CD14-positive monocyte (primary cell): ENCODE data around the gene MAP3K10. TPM values are rescaled to one million over a fixed set of nuclear protein-coding genes. Genes with fewer than 3 reads are reported as not detected.

Experiments
- DNase-seq, 3 donors: peaks; one replicate each; pipeline ENCODE4 v3.0.0-alpha.2; 2011 to 2022
- H2AFZ ChIP-seq: 2 replicates; pipeline ENCODE4 v1.6.0; 2012; ENCODE audit warnings: mild to moderate bottlenecking, low read depth, low read length, inconsistent platforms; ENCODE audit not compliant: insufficient read depth, poor library complexity, severe bottlenecking
- H3K27ac ChIP-seq, 2 donors: 1 replicate in 1 of 2; 2 replicates in 1 of 2; pipeline ENCODE4 v1.5.1; 2012 to 2013; ENCODE audit warnings: low read length in 2 of 2, control low read depth in 1 of 2, inconsistent platforms in 1 of 2, low read depth in 1 of 2, mild to moderate bottlenecking in 1 of 2
- H3K27me3 ChIP-seq, 2 donors: one replicate each; pipeline versions ENCODE4 v1.6.0 to v1.6.1; 2011 to 2013; ENCODE audit warnings: low read length in 2 of 2; ENCODE audit not compliant: control insufficient read depth in 2 of 2, insufficient read depth in 2 of 2
- H3K36me3 ChIP-seq, 2 donors: replicated peaks in 1 of 2; 1 replicate in 1 of 2; 2 replicates in 1 of 2; pipeline versions ENCODE4 v1.5.1 to v1.6.1; 2012 to 2013; ENCODE audit warnings: low read length in 2 of 2, control low read depth in 1 of 2, inconsistent platforms in 1 of 2, mild to moderate bottlenecking in 1 of 2; ENCODE audit not compliant: insufficient read depth in 2 of 2, control insufficient read depth in 1 of 2
- H3K4me1 ChIP-seq, 2 donors: 1 replicate in 1 of 2; 2 replicates in 1 of 2; pipeline versions ENCODE4 v1.5.1 to v1.6.1; 2012 to 2013; ENCODE audit warnings: low read length in 2 of 2, control low read depth in 1 of 2, inconsistent platforms in 1 of 2, mild to moderate bottlenecking in 1 of 2, moderate library complexity in 1 of 2; ENCODE audit not compliant: insufficient read depth in 2 of 2, control insufficient read depth in 1 of 2
- H3K4me2 ChIP-seq: replicated peaks from 2 replicates; pipeline ENCODE3; 2012; ENCODE audit warnings: low read length, moderate library complexity, mild to moderate bottlenecking; ENCODE audit not compliant: poor library complexity, severe bottlenecking; ENCODE audit errors: extremely low read depth
- H3K4me3 ChIP-seq, 3 experiments: fragments of 200-600 bp in 1 of 3; sonication (generic) in 1 of 3; replicated peaks in 1 of 3; 1 replicate in 2 of 3; 2 replicates in 1 of 3; pipeline ENCODE4 v1.5.1; 2011 to 2013; ENCODE audit warnings: low read length in 3 of 3, mild to moderate bottlenecking in 3 of 3, control low read depth in 2 of 3, low read depth in 2 of 3, inconsistent platforms in 1 of 3, moderate library complexity in 1 of 3
- H3K79me2 ChIP-seq: 2 replicates; pipeline ENCODE4 v1.6.0; 2012; ENCODE audit warnings: mild to moderate bottlenecking, control low read depth, inconsistent platforms, low read length, moderate library complexity; ENCODE audit not compliant: insufficient read depth
- H3K9ac ChIP-seq: 2 replicates; pipeline ENCODE4 v1.6.0; 2017; ENCODE audit warnings: low read length, mild to moderate bottlenecking; ENCODE audit not compliant: insufficient read depth, poor library complexity, severe bottlenecking
- H3K9me3 ChIP-seq, 2 donors: replicated peaks in 1 of 2; 1 replicate in 1 of 2; 2 replicates in 1 of 2; pipeline versions ENCODE4 v1.5.1 to v1.6.1; 2012 to 2013; ENCODE audit warnings: low read length in 2 of 2, control low read depth in 1 of 2; ENCODE audit not compliant: control insufficient read depth in 1 of 2, insufficient read depth in 1 of 2
- H4K20me1 ChIP-seq: 2 replicates; pipeline ENCODE4 v1.6.0; 2012; ENCODE audit warnings: mild to moderate bottlenecking, low read length, control low read depth, moderate library complexity; ENCODE audit not compliant: insufficient read depth
- H3K27ac Mint-ChIP-seq, 7 donors: one replicate each; pipeline ENCODE4 v1.8.0; 2020; ENCODE audit warnings: mild to moderate bottlenecking in 7 of 7, mixed read lengths in 7 of 7, moderate library complexity in 6 of 7, inconsistent platforms in 2 of 7
- H3K27me3 Mint-ChIP-seq, 3 donors: one replicate each; pipeline ENCODE4 v1.8.0; 2021 to 2022; ENCODE audit warnings: low read depth in 3 of 3, mild to moderate bottlenecking in 3 of 3, mixed read lengths in 3 of 3, moderate library complexity in 3 of 3, inconsistent platforms in 1 of 3
- H3K36me3 Mint-ChIP-seq, 2 donors: one replicate each; pipeline ENCODE4 v1.8.0; 2020; ENCODE audit warnings: mixed read lengths in 2 of 2, inconsistent platforms in 1 of 2, mild to moderate bottlenecking in 1 of 2
- H3K4me1 Mint-ChIP-seq: one replicate; pipeline ENCODE4 v1.8.0; 2020; ENCODE audit warnings: mild to moderate bottlenecking, mixed read lengths
- H3K4me3 Mint-ChIP-seq, 2 donors: one replicate each; pipeline ENCODE4 v1.8.0; 2020; ENCODE audit warnings: mild to moderate bottlenecking in 2 of 2, mixed read lengths in 2 of 2, moderate library complexity in 1 of 2
- H3K9me3 Mint-ChIP-seq, 7 donors: one replicate each; pipeline ENCODE4 v1.8.0; 2020 to 2022; ENCODE audit warnings: mixed read lengths in 7 of 7, mild to moderate bottlenecking in 6 of 7, moderate library complexity in 6 of 7, inconsistent platforms in 2 of 7
- CTCF ChIP-seq: fragments of 200-600 bp; IDR thresholded peaks from one replicate; pipeline ENCODE4 v1.8.0; 2022; ENCODE audit warnings: antibody characterized with exemption, mild to moderate bottlenecking
- WGBS: methylation state at CpG from one replicate; pipeline ENCODE4 v1.1.5; 2013; ENCODE audit warnings: missing lambda C conversion rate; ENCODE audit not compliant: insufficient coverage; 5-methylcytosine and 5-hydroxymethylcytosine counted together
- intact Hi-C, 2 donors: fragments of 100-400 bp; cut with micrococcal nuclease; formaldehyde crosslinking; loops; one replicate each; pipeline versions ENCODE4 v1.15.0 to v1.15.1; 2023
- polyA plus RNA-seq, 3 donors: library from polyadenylated mRNA; depleted of rRNA in 1 of 3; unstranded in 2 of 3; stranded (reverse) in 1 of 3; fragments of 300-500 nt in 2 of 3; fragments of >200 nt in 1 of 3; fragmentation: Illumina TruSeq in 2 of 3; gene quantifications; 1 replicate in 2 of 3; 2 replicates in 1 of 3; pipeline ENCODE4 v1.2.3, GENCODE V29; 2012 to 2021

The MAP3K10 gene
- polyA plus RNA-seq, 3 donors = 0.05 to 9.1 TPM; not detected in 1

DNA sequence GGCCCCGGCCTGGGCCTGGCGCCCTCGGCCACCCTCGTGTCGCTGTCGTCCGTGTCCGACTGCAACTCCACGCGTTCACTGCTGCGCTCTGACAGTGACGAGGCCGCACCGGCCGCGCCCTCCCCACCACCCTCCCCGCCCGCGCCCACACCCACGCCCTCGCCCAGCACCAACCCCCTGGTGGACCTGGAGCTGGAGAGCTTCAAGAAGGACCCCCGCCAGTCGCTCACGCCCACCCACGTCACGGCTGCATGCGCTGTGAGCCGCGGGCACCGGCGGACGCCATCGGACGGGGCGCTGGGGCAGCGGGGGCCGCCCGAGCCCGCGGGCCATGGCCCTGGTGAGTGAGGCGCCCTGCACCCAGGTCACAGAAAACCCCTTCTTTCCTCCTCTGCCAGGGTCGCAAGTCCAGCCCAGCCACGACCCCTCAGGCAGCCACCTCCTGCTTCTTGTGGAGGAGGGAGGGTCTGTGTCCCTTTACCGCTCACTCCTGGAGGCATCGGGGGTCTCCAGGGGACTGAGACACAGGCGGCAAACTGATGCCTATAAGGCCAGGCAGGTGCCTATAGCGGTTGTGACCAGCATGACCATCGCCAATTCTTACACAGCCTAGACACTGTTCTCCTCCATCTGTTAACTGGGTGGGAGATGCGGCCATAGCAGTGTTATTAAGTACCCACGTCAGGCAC lies 22.8 kb downstream of the MAP3K10 start:
- H3K9ac ChIP-seq = no peak overlapping the region
- H3K9me3 ChIP-seq = peaks cover 0 to 5% of the 10 kb centered on the region in 2 donors
- no peak overlapping the region for H3K4me3 ChIP-seq
- no peak overlapping the region for H3K4me3 Mint-ChIP-seq
- no peak for TF ChIP-seq CTCF
- no peak overlapping the region for H2AFZ ChIP-seq
- intact Hi-C loops = no loop called here
- H4K20me1 ChIP-seq = no peaks in the 10 kb centered on the region
- no peak for DNase-seq
- H3K36me3 Mint-ChIP-seq = peaks cover 18 to 28% of the 10 kb centered on the region in 2 donors
- peaks cover 0 to 22% of the 10 kb centered on the region in 2 donors for H3K36me3 ChIP-seq
- no peak overlapping the region for H3K27ac ChIP-seq
- H3K79me2 ChIP-seq = no peaks in the 10 kb centered on the region
- H3K4me1 Mint-ChIP-seq = no peaks in the 10 kb centered on the region
- peaks cover 0 to 15% (median 4%) of the 10 kb centered on the region in 7 donors for H3K9me3 Mint-ChIP-seq
- H3K27ac Mint-ChIP-seq = no peak overlapping the region
- 99% methylated on average over 33 of the region's 50 CpGs for WGBS
- no peaks in the 10 kb centered on the region for H3K4me1 ChIP-seq
- H3K27me3 Mint-ChIP-seq = peaks cover 30 to 36% (median 34%) of the 10 kb centered on the region in 3 donors
- H3K4me2 ChIP-seq = no peak overlapping the region
- H3K27me3 ChIP-seq = peaks cover 24 to 29% of the 10 kb centered on the region in 2 donors

GRCh38 chr19:40214936-40215335 lies 23.7 kb downstream of the MAP3K10 start:
- Histone ChIP-seq H3K27ac (no peak overlapping the region), H3K36me3 (peaks cover 0 to 18% of the 10 kb centered on the region in 2 donors), H2AFZ (no peak overlapping the region), H3K9ac (no peak overlapping the region), H3K4me3 (no peak overlapping the region), H3K79me2 (no peaks in the 10 kb centered on the region), H3K4me1 (no peaks in the 10 kb centered on the region), H3K9me3 (peaks cover 0 to 5% of the 10 kb centered on the region in 2 donors), H3K27me3 (peaks cover 30 to 38% of the 10 kb centered on the region in 2 donors), H4K20me1 (no peaks in the 10 kb centered on the region), H3K4me2 (no peak overlapping the region)
- no peak overlapping the region for H3K4me3 Mint-ChIP-seq
- intact Hi-C loops = no loop called here
- no peak for TF ChIP-seq CTCF
- 99% methylated on average over 19 of the region's 22 CpGs for WGBS
- H3K9me3 Mint-ChIP-seq = peaks cover 0 to 16% (median 5%) of the 10 kb centered on the region in 7 donors
- H3K36me3 Mint-ChIP-seq = peaks cover 13 to 20% of the 10 kb centered on the region in 2 donors
- peaks cover 39 to 46% (median 42%) of the 10 kb centered on the region in 3 donors for H3K27me3 Mint-ChIP-seq
- DNase-seq = no peak
- H3K4me1 Mint-ChIP-seq = peaks cover 3% of the 10 kb centered on the region
- no peak overlapping the region for H3K27ac Mint-ChIP-seq
